Tibial nerve (tissue), 4 donors: ENCODE data around the gene TAF7L. TPM values are rescaled to one million over a fixed set of nuclear protein-coding genes. Genes with fewer than 3 reads are reported as not detected.
A peak's percentile ranks its signal among the peaks of the same experiment; 100 is the strongest.

Experiments
- DNase-seq, 2 donors: peaks; one replicate each; pipeline ENCODE4 v3.0.0-alpha.2; 2019; ENCODE audit warnings: low spot score in 2 of 2
- H3K27ac ChIP-seq, 4 donors: fragments of 200-600 bp; sonication (generic) in 3 of 4; one replicate each; pipeline ENCODE4 v1.5.1; 2017 to 2019; ENCODE audit warnings: mild to moderate bottlenecking in 1 of 4
- H3K27me3 ChIP-seq, 2 donors: fragments of 200-600 bp; sonication (generic) in 1 of 2; one replicate each; pipeline versions ENCODE4 v1.5.1 to v1.6.0; 2017 to 2019
- H3K36me3 ChIP-seq, 3 donors: fragments of 200-600 bp; sonication (generic); one replicate each; pipeline ENCODE4 v1.5.1; 2018 to 2019
- H3K4me1 ChIP-seq, 4 donors: fragments of 200-600 bp; sonication (generic) in 3 of 4; one replicate each; pipeline ENCODE4 v1.5.1; 2017 to 2019
- H3K4me3 ChIP-seq, 4 donors: fragments of 200-600 bp; sonication (generic) in 3 of 4; one replicate each; pipeline ENCODE4 v1.5.1; 2017 to 2019; ENCODE audit warnings: mild to moderate bottlenecking in 1 of 4, moderate library complexity in 1 of 4
- H3K9me3 ChIP-seq, 4 donors: fragments of 200-600 bp; sonication (generic) in 3 of 4; one replicate each; pipeline ENCODE4 v1.5.1; 2017 to 2019
- EP300 ChIP-seq, 2 donors: sonication (generic); formaldehyde crosslinking; IDR thresholded peaks; one replicate each; pipeline ENCODE4 v1.6.1; 2017; ENCODE audit warnings: antibody characterized with exemption in 2 of 2, mild to moderate bottlenecking in 1 of 2
- POLR2A ChIP-seq, 2 donors: fragments of 450-650 bp; IDR thresholded peaks; one replicate each; pipeline ENCODE4 v1.6.1; 2017; ENCODE audit warnings: antibody characterized with exemption in 2 of 2, mild to moderate bottlenecking in 2 of 2, moderate library complexity in 2 of 2
- WGBS, 2 donors: methylation state at CpG; one replicate each; pipeline ENCODE4 v1.1.5; 2018; 5-methylcytosine and 5-hydroxymethylcytosine counted together
- total RNA-seq, 4 donors: library from RNA; depleted of rRNA; stranded (reverse); fragments of >200 nt; gene quantifications; one replicate each; pipeline ENCODE4 v1.1.0, GENCODE V29; 2016
- TF ChIP-seq, protein P1 (sequence below), 5 experiments: fragments of 200-600 bp in 3 of 5; fragments of 450-650 bp in 2 of 5; sonication (generic) in 3 of 5; IDR thresholded peaks; one replicate each; pipeline ENCODE4 v1.5.1; 2016 to 2019; ENCODE audit warnings: antibody characterized with exemption in 5 of 5, mild to moderate bottlenecking in 3 of 5, moderate library complexity in 2 of 5

Gene TAF7L
- total RNA-seq, 4 donors from 2014 or later = 0.21 to 0.90 TPM; not detected in 2

- 89 to 99% methylated on average over 9 of the region's 9 CpGs for WGBS, 2 donors
- Histone ChIP-seq H3K27me3 (no peaks in the 10 kb centered on the region), H3K27ac (no peak overlapping the region), H3K4me1 (no peaks in the 10 kb centered on the region), H3K4me3 (no peak overlapping the region), H3K9me3 (no peaks in the 10 kb centered on the region), H3K36me3 (no peaks in the 10 kb centered on the region)
- TF ChIP-seq POLR2A (IDR thresholded peaks at IDR 0.05) (no peak), EP300 (IDR thresholded peaks at IDR 0.05) (no peak)
- TF ChIP-seq, protein P1, sequence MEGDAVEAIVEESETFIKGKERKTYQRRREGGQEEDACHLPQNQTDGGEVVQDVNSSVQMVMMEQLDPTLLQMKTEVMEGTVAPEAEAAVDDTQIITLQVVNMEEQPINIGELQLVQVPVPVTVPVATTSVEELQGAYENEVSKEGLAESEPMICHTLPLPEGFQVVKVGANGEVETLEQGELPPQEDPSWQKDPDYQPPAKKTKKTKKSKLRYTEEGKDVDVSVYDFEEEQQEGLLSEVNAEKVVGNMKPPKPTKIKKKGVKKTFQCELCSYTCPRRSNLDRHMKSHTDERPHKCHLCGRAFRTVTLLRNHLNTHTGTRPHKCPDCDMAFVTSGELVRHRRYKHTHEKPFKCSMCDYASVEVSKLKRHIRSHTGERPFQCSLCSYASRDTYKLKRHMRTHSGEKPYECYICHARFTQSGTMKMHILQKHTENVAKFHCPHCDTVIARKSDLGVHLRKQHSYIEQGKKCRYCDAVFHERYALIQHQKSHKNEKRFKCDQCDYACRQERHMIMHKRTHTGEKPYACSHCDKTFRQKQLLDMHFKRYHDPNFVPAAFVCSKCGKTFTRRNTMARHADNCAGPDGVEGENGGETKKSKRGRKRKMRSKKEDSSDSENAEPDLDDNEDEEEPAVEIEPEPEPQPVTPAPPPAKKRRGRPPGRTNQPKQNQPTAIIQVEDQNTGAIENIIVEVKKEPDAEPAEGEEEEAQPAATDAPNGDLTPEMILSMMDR (IDR thresholded peaks at IDR 0.05) = no peak
- no peak for DNase-seq
These were observed 49.6 kb downstream of the TAF7L start for GRCh38 chrX:101241531-101241930.

- no peaks in the 10 kb centered on the region for H3K4me1 ChIP-seq
- H3K27ac ChIP-seq = no peak overlapping the region
- 48% methylated on average over 2 of the region's 2 CpGs; no CpG with 5 or more reads in 1 of the 2 donors for WGBS, 2 donors
- H3K4me3 ChIP-seq = peak overlapping the region in 1 of 4 donors; percentile 34
- no peaks in the 10 kb centered on the region for H3K9me3 ChIP-seq
- no peak for DNase-seq
- H3K36me3 ChIP-seq = no peaks in the 10 kb centered on the region
- no peaks in the 10 kb centered on the region for H3K27me3 ChIP-seq
- TF ChIP-seq EP300 (IDR thresholded peaks at IDR 0.05) = no peak
- TF ChIP-seq, protein P1 (IDR thresholded peaks at IDR 0.05) = no peak
- TF ChIP-seq POLR2A (IDR thresholded peaks at IDR 0.05) = no peak
These were observed 54.1 kb downstream of the TAF7L start for GRCh38 chrX:101237041-101237440.

- peaks cover 0 to 5% of the 10 kb centered on the region in 2 donors for H3K27me3 ChIP-seq
- H3K36me3 ChIP-seq = no peaks in the 10 kb centered on the region
- H3K4me1 ChIP-seq = no peaks in the 10 kb centered on the region
- no peaks in the 10 kb centered on the region for H3K9me3 ChIP-seq
- H3K4me3 ChIP-seq = no peak overlapping the region
- DNase-seq = no peak
- TF ChIP-seq POLR2A (IDR thresholded peaks at IDR 0.05) (no peak), EP300 (IDR thresholded peaks at IDR 0.05) (no peak)
- TF ChIP-seq, protein P1 (IDR thresholded peaks at IDR 0.05) = no peak
- WGBS, 2 donors = 78 to 80% methylated on average over 4 to 5 of the region's 5 CpGs
- peak overlapping the region in 1 of 4 donors; percentile 20 for H3K27ac ChIP-seq
These were observed 58.8 kb downstream of the TAF7L start for GRCh38 chrX:101232316-101232715.

DNA sequence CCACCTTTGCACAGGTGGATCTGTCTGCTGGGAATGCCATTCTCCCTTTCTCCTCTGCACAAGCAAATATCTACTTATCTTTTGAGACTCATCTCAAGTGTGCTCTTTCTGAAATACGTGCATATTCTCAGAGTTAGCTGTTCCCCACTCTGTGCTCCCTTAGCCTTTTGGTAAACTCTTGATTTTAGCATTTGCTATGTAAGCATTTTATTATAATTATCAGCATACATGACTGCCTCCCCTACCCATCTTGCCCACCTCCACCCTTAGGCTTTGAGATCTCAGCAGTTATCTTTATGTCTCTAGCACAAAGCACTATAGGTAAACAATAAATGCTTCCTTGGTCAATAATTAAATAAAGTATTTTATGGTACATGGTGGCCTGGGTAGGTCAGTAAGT, 60.1 kb downstream of the TAF7L start:
- no peak overlapping the region for H3K27ac ChIP-seq
- no peaks in the 10 kb centered on the region for H3K9me3 ChIP-seq
- 70 to 88% methylated on average over 1 of the region's 1 CpG for WGBS, 2 donors
- H3K4me3 ChIP-seq = no peak overlapping the region
- H3K27me3 ChIP-seq = peaks cover 0 to 10% of the 10 kb centered on the region in 2 donors
- TF ChIP-seq EP300 (IDR thresholded peaks at IDR 0.05) (no peak), POLR2A (IDR thresholded peaks at IDR 0.05) (no peak)
- TF ChIP-seq, protein P1 (IDR thresholded peaks at IDR 0.05) = no peak
- H3K4me1 ChIP-seq = no peaks in the 10 kb centered on the region
- no peaks in the 10 kb centered on the region for H3K36me3 ChIP-seq
- no peak for DNase-seq

DNA sequence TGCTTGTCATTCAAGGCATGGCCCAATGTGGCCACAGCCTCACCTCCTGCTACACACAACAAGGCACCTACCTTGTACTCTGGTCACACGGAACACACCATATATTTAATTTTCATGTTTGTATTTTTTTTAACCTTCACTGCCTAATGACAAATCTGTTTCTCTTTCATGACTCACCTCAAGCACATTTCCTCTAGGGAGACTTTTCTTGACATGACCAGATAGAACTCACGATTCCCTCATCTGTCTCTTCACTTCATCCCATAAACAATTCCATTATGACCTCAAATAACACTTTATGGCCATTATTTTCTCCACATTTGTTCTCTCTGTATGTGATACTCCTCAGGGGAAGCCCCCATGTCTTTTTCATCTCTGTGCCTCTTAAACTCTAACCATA, 60.5 kb downstream of the TAF7L start:
- Histone ChIP-seq H3K27me3 (peaks cover 0 to 10% of the 10 kb centered on the region in 2 donors), H3K4me3 (no peak overlapping the region), H3K36me3 (no peaks in the 10 kb centered on the region), H3K9me3 (no peaks in the 10 kb centered on the region), H3K4me1 (no peaks in the 10 kb centered on the region), H3K27ac (no peak overlapping the region)
- TF ChIP-seq EP300 (IDR thresholded peaks at IDR 0.05) = no peak
- TF ChIP-seq, protein P1 (IDR thresholded peaks at IDR 0.05) = no peak
- TF ChIP-seq POLR2A (IDR thresholded peaks at IDR 0.05) = no peak
- WGBS, 2 donors = 87 to 91% methylated on average over 2 of the region's 2 CpGs
- DNase-seq = no peak
